D341Med (cell line): ENCODE measurements around the gene TNRC18.

Source experiments
- DNase-seq: peaks from one replicate; pipeline ENCODE4 v3.0.0; 2012; ENCODE audit warnings: low spot score

TNRC18 gene

DNA sequence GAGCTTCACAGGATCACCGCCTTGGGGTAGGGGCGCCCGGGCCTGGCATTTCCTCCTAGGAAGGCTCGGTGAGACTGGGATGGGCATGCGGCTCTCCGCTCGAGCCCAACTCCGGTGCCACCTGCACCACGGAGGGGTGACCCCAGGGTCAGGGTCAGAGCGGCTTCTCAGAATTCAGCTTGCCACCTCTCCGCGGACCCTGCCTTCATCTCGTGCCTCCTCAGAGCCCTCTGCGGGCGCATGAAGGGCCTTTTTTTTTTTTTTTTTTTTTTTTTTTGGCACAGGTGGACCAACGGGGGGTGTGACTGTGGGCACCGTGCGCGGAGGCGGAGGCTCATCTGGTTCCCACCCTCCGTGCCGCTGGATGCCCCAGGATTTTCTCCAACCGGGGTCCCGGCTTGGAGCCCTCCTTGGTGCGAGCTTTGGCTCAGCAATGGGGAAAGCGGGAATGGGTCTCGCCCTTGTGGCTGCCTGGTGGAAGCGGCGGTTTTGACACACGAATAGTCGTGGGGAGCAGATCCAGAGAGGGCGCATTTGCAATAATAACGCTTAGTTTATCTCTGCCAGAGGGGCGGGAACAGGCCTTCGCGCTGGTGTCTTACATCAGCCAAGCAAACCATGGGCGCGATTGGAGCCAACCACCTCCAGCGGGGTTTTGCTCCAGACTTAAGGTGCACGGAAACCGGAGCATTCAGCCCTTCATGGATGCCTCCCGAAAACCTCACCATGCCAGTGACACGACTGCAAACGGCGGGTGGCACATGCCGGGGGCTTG lies 5.0 kb upstream of the TNRC18 start:
- DNase-seq: peak; percentile 64

DNA sequence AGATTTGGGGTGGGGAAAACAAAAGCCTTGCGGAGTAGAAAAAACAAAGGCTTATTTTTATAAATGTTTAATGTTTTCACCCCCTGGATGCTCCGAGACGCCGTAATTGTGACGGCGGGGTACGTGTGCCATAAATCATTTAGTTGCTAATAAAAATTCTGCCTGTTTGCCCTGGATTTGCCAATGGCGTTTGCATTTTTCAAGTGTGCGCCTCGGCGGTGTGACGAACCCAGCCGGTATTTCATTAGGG lies 2.5 kb upstream of the TNRC18 start:
- DNase-seq: no peak

DNA sequence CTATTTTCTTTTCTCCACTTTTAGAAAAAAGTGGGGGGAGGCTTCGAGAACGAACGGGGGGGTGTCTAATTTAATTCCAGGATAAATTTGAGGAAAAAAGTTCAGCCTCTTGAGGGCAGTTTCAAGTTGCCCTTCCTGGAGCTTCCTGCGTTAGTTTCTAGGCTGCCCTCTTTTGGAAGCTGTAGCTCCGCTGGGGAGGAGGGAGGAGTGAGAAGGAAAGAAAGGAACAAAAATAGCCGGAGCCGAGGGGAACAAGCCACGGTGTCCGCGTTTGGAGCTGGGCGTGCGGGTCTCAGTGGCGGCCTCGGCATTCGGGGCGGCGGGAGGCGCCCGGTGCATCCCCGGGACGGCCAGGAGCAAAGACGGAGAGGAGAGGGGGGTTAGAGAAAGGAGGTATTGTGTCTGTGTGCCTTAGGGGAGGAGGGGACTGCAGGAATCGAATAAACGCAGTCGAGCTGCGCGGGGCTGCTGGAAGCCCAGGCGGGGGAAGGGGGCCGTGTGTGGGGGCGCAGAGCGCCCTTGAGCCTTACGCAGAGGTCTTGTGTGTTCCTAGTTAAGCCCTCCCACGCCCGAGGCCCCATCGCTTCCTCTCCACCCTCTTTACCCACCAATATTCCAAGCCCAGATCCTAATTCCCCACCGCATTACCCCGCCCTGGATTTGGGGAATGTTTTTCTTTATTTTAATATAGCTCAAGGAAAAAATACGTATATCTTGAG lies 2.0 kb upstream of the TNRC18 start:
- peak; percentile 65 for DNase-seq

DNA sequence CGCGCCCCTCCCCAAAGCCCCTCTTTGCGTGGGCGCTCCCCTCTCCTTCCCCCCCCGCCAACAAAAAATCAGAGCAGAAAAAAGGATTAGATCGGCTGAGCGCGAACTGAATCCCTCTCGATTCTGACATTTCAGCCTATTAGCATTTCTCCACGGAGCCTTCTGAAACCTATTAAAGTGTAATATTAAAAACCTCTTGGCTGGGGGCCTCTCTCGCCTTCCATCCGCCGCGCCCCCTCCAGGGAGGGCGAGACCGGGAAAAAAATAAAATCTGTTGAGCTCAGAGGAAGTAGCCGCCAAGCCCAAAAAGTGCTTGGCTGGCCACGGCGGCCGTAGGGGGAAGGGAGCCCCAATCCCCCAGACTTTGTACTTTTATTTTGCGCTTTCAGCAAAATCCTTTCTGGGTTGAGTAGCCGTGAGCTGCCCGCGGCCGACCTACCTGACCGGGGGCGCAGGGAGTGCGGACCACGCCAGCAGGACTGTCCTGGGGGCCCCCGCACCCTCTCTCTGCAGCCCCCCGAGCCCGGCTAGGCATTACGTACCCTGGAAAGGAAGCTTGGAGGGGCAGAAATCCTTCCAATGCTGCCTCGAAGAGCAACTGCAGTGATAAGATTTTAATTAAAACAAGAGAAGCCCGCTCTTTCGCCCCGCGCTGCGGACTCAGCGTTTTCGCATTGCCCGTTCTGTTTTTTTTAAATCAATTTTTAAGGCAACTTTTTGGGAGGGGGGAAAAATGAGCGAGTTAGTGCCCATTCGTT lies 1.3 kb upstream of the TNRC18 start:
- DNase-seq: no peak

DNA sequence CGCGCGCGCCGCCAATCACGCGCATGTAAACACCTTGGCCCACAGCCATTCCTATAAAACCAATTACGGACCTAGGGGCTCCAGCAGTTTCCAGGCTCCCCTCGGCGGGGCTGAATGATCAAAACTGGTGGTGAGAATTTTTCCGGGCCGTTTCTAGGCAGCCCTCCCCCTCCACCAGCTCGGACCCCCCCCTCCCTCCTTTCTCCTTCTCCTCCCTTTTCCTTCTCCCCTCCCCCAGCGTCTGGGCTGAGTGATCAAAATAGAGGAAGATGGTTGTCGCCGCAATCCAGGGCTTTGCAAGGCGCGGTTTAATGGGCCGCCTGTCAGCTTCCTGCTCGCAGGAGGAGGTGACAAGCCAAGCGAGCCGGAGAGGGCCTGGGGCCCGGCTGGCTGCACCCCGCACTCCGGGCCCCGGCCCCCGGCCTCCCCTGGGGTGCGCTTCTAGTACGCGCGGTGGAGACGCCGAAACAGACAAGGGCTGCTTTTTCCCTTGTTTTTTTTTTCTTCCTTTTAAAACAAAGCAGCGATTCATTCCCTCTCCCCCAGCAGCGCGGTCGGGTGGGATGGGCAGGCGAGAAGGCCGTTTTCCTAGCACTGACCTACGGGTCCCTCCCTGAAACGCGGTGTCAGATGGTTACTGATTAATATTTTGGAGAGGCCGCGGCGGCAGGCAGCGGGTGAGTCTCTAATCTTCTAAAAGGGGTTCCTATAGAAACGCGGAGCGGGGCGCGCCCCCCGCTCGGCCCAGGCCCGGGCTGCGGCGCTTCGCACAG lies 528 bp upstream of the TNRC18 start:
- DNase-seq: peak; percentile 66

DNA sequence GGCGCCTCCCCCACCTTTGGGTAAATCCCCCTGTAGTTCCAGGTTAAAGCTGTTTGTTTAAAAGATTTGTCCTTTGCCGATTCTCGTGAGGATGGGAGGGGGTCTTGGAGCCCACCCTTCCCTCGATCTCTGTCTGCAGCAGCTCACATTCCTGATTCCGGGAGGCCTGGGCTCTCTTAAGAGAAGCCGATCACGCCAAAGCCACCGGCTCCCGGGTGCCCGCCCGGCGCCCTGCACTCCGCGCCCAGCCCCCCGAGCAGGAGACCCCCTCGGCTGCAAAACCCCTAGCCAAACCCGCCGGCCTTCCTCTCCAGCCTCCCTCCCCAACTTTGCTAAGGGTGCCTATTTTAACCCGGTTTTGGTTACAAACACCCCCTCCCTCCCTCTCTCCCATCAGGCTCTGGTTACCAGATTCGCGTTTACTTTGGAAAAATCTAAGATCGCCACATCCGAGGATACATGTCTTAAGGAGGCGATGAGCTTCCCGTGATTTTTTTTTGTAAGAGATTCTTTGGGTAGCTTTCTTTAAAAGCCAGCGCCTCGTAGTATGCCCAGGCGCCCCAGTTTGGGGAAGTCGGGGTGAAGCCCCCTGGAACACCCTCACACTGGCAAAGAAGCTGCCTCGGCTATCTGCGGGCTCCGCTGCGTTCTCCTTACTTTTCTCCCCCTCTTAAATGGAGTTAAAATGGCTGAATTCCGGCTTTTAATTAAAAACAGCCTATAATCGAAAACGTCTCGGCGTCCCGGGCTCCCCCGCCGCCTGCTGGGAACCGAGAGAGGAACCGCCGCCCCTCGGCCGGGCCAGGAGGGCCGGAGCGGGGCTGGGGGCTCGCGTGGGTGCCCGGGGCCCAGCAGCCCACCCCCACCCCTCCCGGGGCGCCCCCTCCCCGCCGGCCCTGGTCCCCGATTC lies 983 bp downstream of the TNRC18 start:
- DNase-seq: no peak

DNA sequence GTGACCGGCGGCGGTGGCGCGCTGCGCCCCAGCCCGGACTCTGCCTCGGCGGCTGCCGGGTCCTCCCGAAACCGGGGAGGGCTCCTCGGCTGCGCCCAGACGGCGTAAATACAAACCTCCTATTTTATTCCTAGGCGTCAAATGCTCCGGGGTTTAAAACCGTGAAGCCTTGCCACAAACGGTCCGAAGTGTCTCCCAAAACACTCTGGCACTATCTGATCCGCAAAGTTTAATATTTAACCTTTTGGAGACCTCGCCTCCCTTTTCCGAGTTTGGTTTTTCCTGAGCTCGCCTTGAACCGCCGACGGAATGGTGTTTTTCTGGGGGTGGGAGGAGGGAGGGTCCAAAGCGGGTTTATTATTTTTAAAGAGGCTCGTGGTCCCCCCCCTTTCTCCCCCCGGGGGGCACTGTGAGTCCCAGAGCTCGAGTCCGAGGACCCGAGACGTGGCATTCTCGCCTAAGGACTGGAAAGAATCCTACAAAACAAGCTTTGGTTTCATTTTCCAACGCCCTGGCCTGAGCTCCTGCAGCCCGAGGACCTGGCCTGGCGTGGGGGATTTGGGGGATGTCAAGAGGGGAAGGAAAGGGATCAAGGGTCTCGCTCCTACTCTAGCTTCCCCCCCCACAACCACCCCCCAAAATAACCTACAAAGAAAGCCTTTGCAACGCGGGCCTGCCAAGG lies 1.8 kb downstream of the TNRC18 start:
- DNase-seq: no peak

DNA sequence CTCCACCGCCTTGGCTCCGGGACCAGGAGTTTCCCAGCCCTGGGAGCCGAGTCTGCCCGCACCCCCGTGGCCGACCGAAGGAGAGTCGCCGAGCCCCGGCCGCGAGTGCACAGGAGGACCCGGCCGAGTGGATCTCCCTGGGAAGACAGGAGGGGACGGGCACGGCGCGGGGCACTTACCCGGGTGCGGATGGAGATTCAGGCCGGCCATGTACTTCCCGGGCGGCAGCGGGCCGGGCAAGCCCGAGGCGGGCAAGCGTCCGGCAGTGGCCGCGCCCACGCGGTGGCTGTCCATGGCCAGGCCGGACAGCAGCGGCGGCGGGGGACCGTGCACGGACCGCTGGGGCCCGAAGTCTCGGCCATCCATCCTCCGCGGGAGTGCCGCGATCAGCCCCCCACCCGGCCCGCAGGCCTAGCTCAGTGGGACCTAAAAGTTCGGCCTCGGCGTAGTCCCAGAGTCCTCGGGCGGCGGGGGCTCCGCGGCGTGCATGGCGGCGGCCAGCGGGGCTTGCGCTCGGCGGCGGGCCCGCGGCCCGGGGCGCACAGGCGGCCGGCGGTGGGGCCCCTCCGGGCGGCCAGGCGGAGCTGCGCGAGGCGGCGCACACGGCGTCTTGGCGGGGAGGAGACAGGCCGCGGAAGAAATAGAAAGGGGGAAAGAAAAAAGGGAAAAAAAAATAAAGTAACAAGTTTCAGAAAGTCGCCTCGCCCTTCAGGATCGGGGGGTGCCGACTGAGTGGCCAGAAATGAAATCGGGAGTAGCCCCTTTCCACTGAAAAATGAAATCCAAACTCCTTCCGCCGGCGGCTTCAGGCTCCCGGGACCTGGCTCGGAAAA lies 2.5 kb downstream of the TNRC18 start:
- DNase-seq: no peak

DNA sequence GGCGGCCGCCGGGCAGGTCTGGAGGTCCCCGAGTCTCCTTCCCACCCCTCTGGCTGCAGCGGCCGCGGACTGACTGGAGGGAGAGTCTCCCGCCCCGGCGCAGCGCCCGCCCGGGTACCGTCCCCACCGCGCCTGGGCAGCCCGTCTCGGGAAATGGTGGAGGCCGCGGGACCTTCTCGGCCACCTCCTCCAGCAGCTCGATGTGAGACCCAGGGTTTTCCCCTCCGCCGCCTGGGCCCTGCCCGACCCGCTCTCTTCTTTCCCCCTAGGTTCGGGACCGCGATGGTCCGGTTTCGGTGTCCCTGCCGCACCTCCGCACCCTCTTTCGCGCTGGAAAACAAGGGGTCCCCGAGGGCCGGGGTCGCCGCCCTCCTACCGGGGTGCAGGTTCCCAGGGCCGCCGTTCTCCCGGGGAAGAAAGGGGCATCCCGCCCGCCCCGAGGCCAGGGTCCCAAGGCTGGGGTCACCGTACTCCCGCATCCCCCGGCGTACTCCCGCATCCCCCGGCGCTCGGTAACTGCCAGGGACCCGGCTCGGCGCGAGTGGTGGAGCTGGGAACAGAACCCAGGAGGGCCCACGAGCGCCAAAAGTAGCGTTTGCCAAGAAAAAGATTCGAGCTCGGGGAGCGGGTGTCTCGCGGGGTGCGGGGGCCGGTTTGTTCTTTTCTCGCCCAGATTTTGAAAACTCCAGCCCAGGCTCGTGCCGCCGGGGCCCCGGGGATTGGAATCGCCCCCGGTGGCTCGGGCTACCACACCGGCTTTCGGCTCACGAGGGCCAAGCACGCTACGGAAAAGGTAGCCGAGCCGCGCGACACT lies 3.4 kb downstream of the TNRC18 start:
- peak; percentile 45 for DNase-seq

DNA sequence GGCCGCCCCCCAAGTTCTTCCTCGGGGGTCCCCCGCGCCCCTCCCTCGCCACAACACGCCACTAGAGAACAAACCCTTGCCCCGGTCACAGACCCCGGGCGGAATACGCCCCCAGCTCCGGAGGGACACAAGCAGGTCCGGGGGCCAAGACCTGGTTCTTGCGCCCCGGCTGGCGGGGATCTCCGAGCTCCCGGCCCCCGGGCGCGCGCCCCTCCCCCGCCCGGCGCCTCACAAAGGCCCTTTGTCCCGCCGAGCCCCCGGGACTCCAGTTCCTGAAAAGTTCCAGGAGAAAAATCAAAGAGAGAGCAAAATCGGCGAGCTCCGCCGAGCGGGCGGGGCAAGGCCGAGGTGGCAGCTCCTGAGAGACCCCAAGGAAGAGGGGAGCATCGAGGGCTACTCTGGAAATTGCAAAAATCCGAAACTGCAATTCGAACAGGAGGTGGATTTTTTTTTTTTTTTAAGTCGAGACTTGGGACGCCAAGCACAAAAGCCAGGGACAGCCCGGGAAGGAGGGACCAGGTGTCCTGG lies 4.0 kb downstream of the TNRC18 start:
- peak; percentile 38 for DNase-seq

DNA sequence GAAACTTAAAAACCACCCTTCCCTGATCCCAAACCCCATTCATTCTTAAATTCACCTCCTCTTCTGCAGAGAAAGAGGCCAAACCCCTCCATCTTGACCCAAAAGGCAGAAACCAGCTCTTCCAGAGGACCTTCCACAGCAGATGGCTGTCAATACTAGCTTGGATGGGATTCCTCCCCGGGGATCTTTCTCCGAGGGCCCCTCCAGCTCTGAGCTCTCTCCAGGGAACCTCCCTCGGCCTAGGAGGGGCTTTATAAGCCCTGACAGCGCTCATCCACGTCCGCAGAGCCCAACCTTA lies 5.4 kb downstream of the TNRC18 start:
- DNase-seq: peak; percentile 67

DNA sequence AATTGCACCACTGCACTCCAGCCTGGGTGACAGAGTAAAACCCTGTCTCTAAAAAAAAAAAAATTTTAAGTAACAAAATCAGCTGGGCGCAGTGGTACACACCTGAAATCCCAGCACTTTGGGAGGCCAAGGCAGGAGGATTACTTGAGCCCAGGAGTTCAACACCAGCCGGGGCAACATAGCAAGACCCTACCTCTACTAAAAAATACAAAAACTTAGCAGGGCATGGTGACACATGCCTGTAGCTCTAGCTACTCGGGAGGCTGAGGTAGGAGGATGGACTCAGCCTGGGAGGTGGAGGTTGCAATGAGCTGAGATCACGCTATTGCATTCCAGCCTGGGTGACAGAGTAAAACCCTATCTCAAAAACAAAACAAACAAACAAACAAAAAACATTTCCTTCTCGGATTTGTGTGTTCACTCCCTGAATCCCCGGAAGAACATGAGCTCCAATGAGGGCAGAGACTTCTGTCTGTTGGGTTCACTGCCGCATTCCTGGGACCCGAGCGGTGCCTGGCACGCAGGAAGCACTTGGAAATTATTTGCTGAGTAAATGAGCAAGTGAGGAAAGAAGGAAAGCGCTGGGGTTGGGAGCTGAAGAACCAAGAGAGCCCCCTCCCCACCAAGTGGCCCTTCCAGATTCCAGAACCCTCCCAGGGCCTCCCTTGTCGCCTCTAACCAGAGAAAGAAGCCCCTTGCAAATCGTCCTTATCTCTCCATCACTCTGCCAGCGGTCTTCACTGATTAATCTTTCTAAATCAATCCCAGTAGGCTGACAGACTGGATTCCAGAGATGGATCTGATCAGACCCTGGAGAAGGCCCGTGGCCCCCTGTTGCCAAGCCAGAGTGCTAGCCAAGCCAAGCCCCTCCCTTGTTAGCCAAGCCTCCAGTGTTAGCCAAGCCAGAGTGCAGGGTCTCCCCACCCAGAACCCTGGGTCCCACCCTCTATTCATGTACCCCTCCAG lies 6.2 kb downstream of the TNRC18 start:
- DNase-seq: no peak

DNA sequence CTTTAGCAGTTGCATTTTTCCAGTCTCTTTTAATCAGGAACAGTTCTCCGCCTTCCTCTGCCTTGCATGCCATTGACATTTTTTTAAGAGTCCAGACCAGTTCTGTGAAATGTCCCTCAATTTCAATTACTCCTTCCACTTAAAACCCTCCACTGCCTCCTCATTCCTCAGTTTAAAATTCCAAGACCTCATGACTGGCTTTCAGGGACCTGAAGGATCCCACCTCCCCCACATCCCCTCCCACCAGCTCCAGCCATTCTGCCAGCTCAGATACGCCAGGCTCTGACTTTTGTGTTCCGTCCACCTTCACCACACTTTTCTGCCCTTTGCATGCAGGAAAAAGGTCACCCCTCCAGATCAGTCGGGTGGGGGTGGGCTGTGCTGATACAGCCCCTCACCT lies 8.7 kb downstream of the TNRC18 start:
- DNase-seq: no peak

DNA sequence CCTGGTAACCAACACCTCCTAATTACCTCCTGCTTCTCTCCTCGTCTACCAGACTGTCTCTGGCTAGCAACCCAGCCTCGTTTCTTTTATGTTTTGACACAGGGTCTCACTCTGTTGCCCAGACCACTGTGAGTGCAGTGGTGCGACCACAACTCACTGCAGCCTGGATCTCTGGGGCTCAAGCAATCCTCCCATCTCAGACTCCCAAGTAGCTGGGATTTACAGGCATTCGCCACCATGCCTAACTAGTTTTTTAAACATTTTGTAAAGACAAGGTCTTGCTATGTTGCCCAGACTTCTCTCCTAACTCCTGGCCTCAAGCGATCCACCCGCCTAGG lies 10.2 kb downstream of the TNRC18 start:
- DNase-seq: no peak

DNA sequence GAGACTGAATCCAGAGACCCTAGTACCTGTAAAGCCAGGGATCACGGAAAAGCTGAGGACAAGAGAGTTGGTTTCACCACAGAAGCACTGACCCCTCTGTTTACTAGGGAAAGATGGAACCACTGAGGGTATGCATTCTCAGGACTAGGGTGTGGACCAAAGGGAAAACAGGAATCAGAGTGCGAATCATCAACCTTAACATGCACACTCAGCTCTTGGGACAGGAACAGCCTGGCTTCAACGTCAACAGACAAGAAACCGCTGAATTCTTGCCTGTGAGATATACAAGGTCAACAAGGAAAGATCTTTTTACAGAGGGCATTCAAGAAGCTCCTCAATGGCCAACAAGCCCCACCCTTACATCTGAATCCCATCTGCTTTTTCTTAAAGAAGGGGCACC lies 14.9 kb downstream of the TNRC18 start:
- peak; percentile 8 for DNase-seq

DNA sequence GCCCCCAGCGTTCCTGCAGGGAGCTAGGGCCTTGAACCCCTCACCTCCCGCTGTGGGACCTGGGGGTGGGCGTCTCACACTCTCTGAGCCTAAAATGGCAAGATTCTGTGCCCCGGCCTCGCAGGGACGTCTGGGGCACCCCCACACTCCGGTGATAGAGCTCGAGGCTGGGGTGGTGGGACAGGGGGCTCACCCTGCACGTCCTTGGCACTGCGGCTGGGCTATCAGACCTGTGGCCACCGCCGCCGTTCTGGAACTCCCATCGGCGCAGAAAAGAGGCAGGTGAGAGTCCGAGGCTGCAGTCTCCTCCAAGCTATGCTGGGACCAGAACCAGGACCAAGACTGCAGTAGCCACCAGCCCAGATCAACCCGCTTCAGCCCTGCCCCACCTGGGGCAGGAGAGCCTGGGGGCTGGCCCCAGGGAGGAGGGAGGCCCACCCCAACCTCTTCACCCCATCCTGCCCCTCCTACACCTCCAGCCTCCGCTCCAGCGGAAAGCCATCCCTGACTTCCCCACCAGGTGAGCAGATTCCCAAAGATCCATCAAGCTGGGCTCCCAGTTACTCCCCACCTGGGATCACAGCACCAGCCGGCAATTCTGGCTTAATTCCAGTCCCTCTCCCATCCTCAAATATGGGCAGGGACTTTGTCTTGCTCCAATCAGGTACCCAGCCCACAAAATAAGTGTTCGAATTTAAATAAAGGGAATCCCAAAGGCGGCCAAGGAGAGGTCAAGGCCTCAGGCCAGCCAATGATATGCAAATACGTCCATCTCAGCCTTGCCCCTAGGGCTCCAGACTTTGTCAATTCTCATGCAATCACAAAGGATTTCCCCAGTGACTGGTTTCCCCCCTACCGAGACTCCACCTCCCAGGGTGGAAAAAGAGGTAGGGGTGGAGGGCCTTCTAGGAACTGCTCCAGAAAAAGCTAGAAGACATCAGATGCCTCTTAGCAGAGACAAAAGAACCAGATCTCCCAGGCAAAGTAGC lies 16.4 kb downstream of the TNRC18 start:
- peak; percentile 40 for DNase-seq

DNA sequence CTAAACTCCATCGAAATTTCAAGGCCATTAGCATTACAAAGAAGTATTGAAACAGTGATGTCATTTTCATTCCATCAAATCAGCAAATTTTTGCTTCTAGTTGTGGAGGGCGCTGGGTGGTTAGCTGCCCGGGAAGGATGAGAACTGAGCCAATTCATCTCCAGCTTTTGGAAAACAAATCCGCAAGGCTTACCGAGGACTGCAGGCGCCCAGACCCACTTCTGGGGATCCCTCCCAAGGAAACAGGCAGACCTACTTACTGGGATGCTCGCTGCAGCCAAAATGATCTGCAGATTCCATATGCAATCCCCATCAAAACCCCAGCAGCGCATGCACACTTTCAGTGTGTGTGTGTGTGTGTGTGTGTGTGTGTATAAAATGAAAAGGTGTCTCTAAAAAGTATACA lies 19.2 kb downstream of the TNRC18 start:
- peak; percentile 18 for DNase-seq
